Right lung (tissue), 10 donors: ENCODE measurements around the gene ZNF513. TPM values are rescaled to one million over a fixed set of nuclear protein-coding genes. Genes with fewer than 3 reads are reported as not detected.
"Not testable (repeated sequence)": the region's sequence is repeated elsewhere in the genome, so short reads cannot be mapped to it uniquely, and the experiment has no call there.

ENCODE experiments used
- DNase-seq, 2 donors: peaks; one replicate each; pipeline ENCODE4 v3.0.0-alpha.2; 2013
- long read RNA-seq, 8 donors: transcript quantifications; one replicate each; lab custom pipeline, GENCODE V29; 2026
- polyA plus RNA-seq, 5 donors: library from polyadenylated mRNA; unstranded; fragments of 120-200 nt; gene quantifications; one replicate each; pipeline versions ENCODE4 v1.2.1 to v1.2.3, GENCODE V29; 2013; ENCODE audit warnings: inconsistent platforms in 1 of 5, low replicate concordance in 1 of 5; ENCODE audit not compliant: insufficient read length in 5 of 5, insufficient read depth in 1 of 5

ZNF513 gene
- 10 to 100 TPM; 12.4 to 23.3 (median 14.5) TPM for polyA plus RNA-seq
- long read RNA-seq, donor 1, partial matches to known transcripts: 6 of 10 reads
- long read RNA-seq, donor 1, other reads (novel, unspliced or antisense): 0 of 10 reads
- long read RNA-seq, donor 2, partial matches to known transcripts: 0 of 2 reads
- long read RNA-seq, donor 2, other reads (novel, unspliced or antisense): 0 of 2 reads
- long read RNA-seq, donor 3, partial matches to known transcripts: 0 of 6 reads
- long read RNA-seq, donor 3, other reads (novel, unspliced or antisense): 0 of 6 reads
- long read RNA-seq, donor 4, partial matches to known transcripts: 0 of 2 reads
- long read RNA-seq, donor 4, other reads (novel, unspliced or antisense): 0 of 2 reads
- long read RNA-seq, donor 5, partial matches to known transcripts: 5 of 8 reads
- long read RNA-seq, donor 5, other reads (novel, unspliced or antisense): 0 of 8 reads
- long read RNA-seq, donor 6, partial matches to known transcripts: 0 of 3 reads
- long read RNA-seq, donor 6, other reads (novel, unspliced or antisense): 0 of 3 reads
- long read RNA-seq, donor 7, partial matches to known transcripts: 0 of 3 reads
- long read RNA-seq, donor 7, other reads (novel, unspliced or antisense): 0 of 3 reads
- long read RNA-seq, donor 8, partial matches to known transcripts: 0 of 3 reads
- long read RNA-seq, donor 8, other reads (novel, unspliced or antisense): 0 of 3 reads

- peak; percentile 93 to 94 for DNase-seq
These were observed at the start of gene ZNF513 for GRCh38 chr2:27380626-27381545. TSS of gene ZNF513 (minus strand) at chr2:27380734. CDS start at chr2:27380526, 208 bp downstream.

- peak; percentile 78 to 81 for DNase-seq
These were observed 48.5 kb upstream of the ZNF513 start for GRCh38 chr2:27428978-27429541.

GRCh38 chr2:27428213-27428977, 47.9 kb upstream of the ZNF513 start, which contains the start of gene NRBP1:
TSS of gene NRBP1 (plus strand) at chr2:27428631. CDS start at chr2:27433274, 4,643 bp downstream.
- peak; percentile 95 to 97 for DNase-seq

GRCh38 chr2:27427863-27428212, 47.3 kb upstream of the ZNF513 start:
- no peak for DNase-seq

- not testable (repeated sequence) for DNase-seq
These were observed 44.5 kb upstream of the ZNF513 start for GRCh38 chr2:27425039-27425438.

GRCh38 chr2:27422958-27423357, 42.4 kb upstream of the ZNF513 start:
- DNase-seq: no peak

GRCh38 chr2:27421660-27422250, 41.2 kb upstream of the ZNF513 start:
- DNase-seq: no peak

GRCh38 chr2:27420996-27421395, 40.5 kb upstream of the ZNF513 start:
- DNase-seq: no peak

- DNase-seq: no peak
These were observed 35.6 kb upstream of the ZNF513 start for GRCh38 chr2:27416151-27416550.

- no peak for DNase-seq
These were observed 32.1 kb upstream of the ZNF513 start for GRCh38 chr2:27412419-27413152.

- peak; percentile 91 for DNase-seq
These were observed 29.0 kb upstream of the ZNF513 start, which contains the start of gene PPM1G for GRCh38 chr2:27409321-27410073. TSS of gene PPM1G (minus strand) at chr2:27409591. CDS start at chr2:27409422, 169 bp downstream.

- DNase-seq: no peak
These were observed 28.2 kb upstream of the ZNF513 start for GRCh38 chr2:27408601-27409320.

- DNase-seq: peak in 1 of 2 donors; percentile 23
These were observed 27.4 kb upstream of the ZNF513 start for GRCh38 chr2:27407798-27408491.

- DNase-seq: no peak
These were observed 20.0 kb upstream of the ZNF513 start for GRCh38 chr2:27400348-27401135.

- DNase-seq: no peak
These were observed 18.4 kb upstream of the ZNF513 start for GRCh38 chr2:27398962-27399361.

- DNase-seq: no peak
These were observed 12.7 kb upstream of the ZNF513 start for GRCh38 chr2:27393225-27393624.
